Adrenal gland (tissue), 5 donors: ENCODE data around the gene DCANP1.

Experiments
- CTCF ChIP-seq, 6 experiments: fragments of 450-650 bp in 4 of 6; fragments of 200-600 bp in 2 of 6; sonication (generic) in 1 of 6; IDR thresholded peaks; 1 replicate in 5 of 6; 2 replicates in 1 of 6; pipeline versions ENCODE4 v1.5.1 to v1.8.0; 2016 to 2021; ENCODE audit warnings: antibody characterized with exemption in 6 of 6, mild to moderate bottlenecking in 2 of 6, moderate library complexity in 1 of 6
- POLR2A ChIP-seq, 2 donors: fragments of 450-650 bp; IDR thresholded peaks; one replicate each; pipeline ENCODE4 v1.6.1; 2017; ENCODE audit warnings: antibody characterized with exemption in 2 of 2, mild to moderate bottlenecking in 2 of 2, moderate library complexity in 1 of 2
- donor health status: DM: no; HTN: no; CAD: no.

GRCh38 chr5:135492319-135492626 is 45.1 kb upstream of the DCANP1 start:
- TF ChIP-seq CTCF (IDR thresholded peaks at IDR 0.05) (no peak), POLR2A (IDR thresholded peaks at IDR 0.05) (no peak)
